Hippocampal formation (tissue), 2 donors: ENCODE data around the gene CDK8.
"Not testable (repeated sequence)": the region's sequence is repeated elsewhere in the genome, so short reads cannot be mapped to it uniquely, and the experiment has no call there.

Experiments used
- DNase-seq, 2 donors: peaks; one replicate each; lab custom pipeline; 2025; lab: John Stamatoyannopoulos, UW

CDK8 gene

DNA sequence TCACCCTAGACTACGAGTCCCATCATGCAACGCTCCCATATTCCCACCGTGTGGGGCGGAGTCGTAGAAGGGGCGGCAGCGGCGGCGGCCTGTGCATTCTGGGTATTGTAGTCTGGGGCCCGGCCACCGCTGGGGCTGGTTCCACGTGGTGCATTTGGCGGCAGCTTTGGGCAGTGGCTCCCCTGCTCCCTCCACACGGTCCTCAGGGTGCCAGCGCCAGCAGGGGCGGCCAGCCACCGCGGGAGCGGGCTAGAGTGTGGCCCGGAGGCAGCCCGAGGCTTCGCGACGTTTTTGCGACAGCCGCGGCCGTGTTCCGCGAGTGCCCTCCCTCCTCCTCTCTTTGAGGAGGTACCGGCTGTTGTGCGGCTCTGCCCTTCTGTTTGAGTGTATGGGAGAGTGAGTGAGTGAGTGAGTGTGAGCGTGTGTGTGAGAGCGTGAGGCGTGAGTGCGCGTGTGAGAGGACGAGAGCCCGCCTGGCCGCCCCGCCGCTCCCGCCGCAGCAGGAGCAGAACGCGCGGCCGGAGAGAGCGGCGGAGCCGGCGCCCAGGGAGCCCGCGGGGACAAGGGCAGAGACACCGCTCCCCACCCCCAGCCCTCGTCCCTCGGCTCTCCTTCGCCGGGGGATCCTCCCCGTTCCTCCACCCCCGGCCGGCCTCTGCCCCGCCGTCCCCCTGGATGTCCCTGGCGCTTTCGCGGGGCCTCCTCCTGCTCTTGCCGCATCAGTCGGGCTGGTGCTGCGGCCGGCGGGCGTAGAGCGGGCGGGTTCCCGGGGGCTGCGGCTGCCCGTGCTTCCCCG is at the start of gene CDK8:
Gene CDK8 (plus strand): TSS at position 343 of the 796 bp plus-strand sequence. CDS start 513 bp downstream, outside the sequence.
- DNase-seq = peak; percentile 93 to 94

DNA sequence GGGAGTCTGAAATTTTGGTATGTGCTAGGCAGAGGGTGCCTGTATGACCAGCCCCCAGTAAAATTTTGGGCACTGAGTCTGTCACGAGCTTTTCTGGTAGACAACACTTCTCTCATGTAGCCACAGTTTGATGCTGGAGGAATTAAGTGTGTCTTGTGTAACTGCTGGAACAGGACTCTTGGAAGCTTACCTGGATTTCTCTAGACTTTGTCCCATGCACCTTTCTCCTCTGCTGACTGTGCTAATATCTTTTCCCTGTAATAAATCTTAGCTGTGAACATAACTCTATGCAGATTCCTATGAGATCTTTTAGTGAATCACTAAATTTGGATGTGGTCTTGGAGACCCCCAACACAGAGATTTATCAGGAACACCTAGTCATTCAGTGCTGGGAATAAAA is 45.6 kb upstream of the CDK8 start:
- DNase-seq = no peak

DNA sequence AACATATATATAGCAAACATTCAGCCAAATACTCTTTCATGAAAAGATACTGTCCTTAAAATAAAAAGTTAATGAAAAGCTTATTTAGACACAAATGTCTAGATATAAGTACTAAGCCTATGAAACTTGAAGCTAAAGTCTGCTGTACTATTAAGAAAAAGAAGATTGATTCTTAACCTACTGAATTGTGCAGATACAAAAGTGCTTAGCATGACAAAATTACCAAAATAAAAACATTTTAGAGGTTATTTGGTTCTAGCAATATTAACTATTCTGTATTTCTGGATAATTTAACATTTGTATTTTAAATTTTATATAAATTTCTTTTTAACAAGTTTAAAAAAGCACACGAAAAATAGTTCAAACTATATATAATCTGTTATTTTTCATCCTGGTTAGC is 40.6 kb upstream of the CDK8 start:
- no peak for DNase-seq

DNA sequence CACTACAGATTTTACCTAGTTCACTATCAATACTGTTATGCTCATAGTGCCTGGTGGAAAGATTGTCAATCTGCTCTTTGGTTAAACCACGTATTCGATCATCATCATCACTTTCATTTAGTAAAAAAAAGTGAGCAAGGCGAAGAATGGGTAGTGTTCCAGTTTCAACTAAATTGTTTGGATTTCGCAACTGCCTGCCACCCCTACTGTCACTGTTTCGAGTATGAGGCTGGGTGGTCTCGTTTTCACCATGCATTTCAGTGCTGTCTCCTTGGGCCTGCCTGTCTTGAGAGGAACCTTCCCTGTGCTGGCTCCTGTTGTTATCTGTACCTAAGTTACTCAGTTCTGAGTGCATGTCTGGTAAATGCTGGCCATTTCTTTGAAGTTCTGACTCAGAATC is 39.9 kb upstream of the CDK8 start:
- DNase-seq = no peak

DNA sequence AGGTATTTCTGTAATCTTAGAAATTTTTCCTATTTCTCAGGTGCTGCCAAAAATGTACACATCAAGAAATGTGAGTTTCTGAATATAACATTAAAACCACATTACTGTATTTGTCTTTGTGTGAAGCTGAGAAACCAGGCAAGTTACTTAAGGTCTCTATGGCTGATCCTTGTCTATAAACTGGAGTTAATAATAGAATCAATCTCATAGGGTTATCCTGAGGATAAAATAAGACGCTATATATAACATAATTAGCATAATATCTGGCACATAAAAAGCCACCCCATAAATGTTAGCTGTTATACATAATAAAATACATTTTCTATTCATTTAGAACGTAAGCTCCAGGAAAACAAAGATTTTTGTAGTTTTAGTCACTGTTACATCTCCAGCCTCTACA is 37.9 kb upstream of the CDK8 start:
- DNase-seq = no peak

DNA sequence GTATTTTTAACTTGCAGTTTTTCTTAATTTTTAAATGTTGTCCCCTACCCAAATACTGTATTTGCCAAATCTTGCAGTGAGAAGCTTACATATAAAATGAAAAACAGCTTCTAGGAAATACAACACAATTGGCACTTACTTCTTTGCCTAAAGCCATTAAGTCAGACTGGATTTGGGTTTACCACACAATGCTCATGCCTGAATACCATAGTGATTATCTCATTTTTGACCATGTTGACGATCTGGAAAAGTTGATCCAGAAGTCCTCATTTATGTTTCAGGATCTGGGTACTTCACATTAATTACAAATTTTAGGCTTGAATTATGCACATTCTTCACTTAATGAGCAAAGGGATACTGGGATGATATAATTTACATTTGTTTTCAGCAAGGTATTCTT is 34.2 kb upstream of the CDK8 start:
- no peak for DNase-seq

DNA sequence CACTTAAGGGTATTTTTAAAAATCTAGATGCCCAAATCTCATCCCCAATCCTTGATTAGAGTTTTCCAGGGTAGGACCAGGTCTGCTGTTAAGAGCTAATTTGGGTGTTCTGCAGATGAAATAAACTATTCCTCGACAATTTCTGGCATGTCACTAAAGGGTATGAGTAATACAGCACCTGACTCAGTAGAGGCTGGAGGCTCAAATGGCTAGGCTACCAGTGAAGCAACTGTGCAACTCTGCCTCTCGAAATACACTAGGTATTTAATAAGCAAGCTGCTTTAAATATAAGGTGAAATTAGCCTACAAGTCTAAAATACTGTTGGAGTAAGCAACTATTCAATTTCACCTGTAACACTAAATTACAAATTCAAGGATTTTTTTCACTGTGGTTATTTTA is 33.4 kb upstream of the CDK8 start:
- DNase-seq = no peak

DNA sequence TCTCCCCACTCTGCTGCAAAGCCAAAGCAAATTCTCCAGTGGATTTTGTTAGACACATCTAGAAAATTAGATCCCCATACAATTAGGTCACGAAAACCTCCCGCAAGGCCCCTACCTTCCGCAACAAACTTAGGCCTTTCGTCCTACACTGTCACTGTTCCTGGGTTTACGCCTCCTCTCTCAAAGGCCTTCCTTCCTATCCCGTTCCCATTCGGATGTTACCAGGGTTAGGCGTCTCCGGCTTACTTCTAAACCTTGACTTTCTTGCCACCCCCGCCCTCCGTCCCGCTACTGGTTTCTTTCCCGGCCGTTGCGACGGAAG is 32.6 kb upstream of the CDK8 start:
- DNase-seq = no peak

DNA sequence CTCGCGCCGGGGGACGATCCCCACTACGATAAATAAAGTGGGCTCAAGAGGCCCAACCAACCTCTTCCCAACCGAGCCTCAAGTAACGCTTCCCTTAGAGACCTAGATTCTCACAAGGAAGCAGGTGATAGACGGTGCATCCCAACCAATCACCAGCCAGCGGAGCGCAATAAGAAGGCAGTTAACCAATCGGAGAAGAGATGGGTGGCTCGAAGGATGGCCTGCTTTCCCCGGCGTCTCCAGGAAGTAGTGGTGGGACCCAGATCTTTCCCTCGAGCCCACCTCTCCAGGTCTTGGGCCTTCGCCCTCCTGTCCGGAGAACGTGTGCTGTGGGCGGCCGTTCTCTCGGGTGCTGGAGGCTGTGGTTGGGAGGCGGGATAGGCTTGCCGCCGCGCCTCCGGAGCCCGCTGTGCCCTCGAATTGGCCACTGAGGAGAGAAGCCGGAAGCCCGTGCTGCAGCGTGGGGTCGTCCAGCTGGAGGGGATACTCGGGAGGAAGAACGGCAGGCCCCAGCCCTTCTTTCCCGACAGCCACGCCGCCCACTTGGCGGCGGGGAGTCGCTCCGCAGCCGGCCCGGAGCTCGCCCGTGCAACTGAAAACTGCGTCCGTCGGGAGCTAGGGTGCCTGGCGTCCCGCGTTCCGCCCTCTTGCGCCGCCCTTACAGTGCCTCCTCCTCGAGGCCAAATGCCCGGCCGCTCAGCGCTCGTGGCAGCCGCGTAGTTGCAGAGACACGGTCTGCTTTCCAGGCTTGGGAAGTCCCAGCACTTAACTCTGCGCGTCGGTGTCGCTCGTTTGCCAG is 32.0 kb upstream of the CDK8 start, which contains the start of gene RNF6:
Gene RNF6 (minus strand): TSS at position 594 of the 799 bp plus-strand sequence. CDS start 2,665 bp downstream, outside the sequence.
- DNase-seq = peak; percentile 80 to 96

DNA sequence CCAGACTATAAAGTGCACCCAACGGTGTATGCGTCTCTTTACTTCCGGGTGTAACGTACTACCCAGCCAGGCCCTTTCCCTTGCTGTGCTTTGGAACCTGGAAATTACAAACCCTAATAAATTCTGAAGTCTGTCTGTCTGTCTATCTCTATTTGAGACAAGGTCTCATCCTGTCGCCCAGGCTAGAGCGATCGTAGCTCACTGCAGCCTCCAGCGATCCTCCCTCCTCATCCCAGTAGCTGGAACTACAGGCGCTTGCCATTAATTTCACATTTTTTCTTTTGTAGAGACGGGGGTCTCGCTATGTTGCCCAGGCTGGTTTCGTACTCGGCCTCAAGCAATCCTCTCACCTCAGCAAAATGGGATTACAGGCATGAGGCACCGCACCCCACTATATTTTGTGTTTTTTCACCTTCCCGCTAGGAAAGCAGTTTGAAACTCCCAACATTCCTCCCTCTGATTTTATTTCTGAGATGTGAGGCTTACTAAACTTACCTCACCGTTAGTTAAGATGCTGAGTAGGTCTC is 31.3 kb upstream of the CDK8 start:
- peak in 1 of 2 donors; percentile 81 for DNase-seq

DNA sequence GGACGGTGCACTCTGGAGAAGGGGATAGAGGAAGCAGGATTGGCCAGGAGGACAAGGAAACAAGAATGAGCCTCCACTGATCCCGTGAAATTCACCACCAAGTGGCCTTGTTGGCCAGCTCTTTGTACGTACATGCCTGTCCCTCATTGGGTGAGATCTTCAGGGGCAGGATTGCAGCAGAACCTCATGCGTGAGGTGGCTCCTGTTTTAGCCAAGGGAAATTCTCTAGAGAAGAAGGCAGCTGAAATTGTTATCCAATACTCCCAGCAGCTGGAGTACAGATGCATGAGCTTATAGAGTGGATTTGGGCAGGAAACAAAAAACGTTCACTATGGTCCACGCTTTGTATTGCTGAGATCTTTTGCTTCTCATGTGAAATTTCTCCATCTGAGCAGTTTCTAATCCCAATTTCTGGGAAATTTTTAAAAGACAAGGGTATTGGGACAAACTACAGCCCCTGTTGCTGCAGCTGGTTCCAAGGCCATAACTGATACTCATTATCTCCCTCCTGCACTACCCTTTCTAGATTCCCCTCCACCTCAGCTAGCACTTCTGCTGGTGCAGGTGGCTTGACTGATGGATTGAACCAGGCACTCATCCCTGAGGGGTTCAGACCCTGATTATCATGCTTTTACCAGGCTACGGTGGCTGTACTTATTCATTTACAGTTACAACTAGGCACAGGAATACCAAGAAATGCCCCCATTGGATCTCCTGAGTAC is 27.9 kb upstream of the CDK8 start:
- no peak for DNase-seq

DNA sequence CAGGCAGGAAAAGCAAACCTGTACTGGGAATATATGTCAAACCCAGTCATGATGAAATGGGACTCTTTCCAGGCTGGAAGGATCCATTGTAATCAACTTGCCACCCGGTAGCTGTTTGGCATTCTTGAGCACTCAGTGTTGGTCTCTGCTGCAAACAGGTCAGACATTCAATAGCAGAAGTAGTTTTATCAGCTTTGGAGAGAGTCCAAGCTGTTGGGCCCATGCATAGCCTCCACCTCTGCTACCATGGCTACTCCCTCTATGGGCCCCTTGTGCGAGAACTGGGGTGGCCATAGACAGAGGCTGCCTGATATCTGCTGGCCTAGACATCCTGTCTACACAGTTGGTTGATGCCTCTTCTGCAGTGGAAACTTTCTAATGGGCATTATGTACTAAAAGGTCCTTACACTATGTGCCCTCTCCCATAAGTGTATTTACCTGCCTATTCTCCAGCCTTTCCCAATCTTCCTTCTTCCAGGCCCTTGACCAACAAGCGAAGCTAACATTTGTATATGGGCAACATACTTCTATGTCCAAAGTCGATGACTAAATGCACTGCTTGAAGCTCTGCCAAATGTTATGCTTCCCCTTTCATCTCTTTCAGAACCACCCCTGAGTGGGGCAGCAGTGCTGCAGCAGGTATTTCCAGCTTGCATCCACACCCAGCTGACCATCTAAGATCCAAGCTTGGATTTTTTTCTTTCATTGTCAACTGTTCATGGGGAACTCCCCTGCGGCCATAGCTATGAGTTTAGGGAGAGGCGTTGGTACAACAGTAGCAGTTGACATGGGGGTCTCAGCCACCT is 26.6 kb upstream of the CDK8 start:
- DNase-seq = no peak

DNA sequence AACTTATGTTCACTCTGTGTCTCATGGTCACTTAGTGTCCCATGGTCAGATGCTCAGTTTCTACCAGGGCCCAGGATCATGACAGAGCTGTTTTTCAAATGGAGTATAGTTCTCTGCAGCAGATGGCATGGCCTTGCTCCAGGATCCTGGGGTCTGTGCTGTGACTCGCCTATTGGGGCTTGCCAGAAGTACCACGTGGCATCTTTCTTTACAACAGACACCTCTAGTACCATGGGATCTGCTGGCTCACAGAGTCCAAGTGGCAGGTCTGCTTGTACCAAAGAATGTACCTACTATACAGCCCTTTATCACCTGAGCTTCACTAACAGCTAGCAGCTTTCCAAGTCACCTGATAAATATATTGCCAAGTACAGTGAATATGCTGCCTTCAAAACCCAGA is 25.8 kb upstream of the CDK8 start:
- DNase-seq = no peak

DNA sequence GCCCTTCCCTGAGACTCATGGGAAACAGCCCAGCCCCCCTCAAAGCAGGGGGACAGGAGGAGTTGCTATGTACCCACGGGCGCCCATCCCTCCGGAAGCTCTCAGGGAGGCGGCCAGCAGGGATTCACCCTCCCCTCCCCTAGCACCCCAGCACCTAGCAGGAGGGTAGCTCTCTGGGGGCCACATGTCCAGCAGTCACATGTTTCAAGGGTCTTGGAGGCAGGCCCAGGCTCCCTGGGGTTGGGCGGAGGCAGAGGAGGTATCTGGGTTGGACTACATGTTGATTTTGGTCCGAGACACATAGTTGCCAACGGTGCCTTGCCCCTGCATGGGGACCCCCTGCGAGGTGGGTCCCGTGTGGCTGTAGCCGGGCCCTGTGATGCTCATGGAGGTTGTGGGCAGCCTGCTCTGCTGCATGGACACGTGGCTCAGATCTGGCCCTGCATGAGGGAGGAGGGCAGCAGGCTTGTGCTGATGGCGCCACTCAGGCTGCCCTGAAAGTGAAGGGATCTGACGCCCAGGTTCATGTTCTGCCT is 24.8 kb upstream of the CDK8 start:
- no peak for DNase-seq

DNA sequence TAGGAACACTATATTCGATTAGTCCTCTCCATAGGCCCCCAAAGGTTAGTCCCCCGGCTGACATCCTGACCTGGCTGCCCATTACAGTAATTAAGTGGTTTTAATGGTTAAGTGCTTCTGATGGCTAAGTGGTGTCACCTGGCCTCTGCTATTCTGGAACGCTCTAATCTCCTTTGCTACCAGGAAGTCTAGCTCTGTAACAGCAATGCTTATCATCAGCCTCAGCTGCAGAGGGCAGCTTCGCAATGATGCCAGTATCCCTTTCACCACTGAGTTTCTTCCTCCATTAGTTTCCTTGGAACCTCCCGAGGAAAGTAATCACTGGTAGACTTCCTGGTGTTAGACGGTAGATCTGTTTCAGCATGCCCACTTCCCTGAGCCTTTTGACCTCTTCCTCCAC is 23.2 kb upstream of the CDK8 start:
- DNase-seq = no peak

DNA sequence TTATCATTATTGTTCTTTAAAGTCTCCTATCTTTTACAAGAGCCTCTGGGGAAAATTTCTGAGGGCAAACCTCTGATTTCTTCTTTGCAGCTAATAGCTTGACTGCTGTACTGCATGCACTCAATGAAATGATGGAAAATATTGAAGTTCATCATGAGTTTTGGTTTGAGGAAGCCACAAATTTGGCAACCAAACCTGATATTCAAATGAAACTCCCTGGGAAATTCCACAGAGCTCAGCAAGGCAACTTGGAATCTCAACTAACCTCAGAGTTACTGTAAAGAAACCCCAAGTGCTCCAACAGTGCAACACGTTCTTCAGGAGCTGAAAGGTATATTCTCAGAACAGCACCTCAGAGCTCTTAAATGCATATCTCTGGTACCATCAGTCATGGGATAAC is 17.6 kb upstream of the CDK8 start:
- no peak for DNase-seq

DNA sequence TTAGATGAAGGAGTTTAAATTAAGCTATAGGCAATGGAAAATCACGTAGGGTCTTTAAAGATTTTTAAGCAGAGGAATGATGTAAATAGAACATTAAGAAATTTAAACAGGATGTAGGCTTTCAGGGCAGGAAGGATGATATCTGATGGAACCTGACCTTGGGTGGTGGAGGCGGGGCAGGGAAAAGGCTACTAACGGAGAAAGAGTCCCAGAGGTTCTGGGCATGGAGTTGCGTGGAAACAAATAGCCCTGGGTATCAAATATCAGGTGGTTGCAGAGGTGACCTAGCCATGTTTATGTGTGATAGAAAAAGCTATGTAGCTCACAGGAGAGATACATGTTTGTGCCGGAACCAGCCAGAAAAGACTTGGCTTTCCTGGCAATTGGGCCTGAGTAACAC is 7.8 kb upstream of the CDK8 start:
- DNase-seq = no peak

DNA sequence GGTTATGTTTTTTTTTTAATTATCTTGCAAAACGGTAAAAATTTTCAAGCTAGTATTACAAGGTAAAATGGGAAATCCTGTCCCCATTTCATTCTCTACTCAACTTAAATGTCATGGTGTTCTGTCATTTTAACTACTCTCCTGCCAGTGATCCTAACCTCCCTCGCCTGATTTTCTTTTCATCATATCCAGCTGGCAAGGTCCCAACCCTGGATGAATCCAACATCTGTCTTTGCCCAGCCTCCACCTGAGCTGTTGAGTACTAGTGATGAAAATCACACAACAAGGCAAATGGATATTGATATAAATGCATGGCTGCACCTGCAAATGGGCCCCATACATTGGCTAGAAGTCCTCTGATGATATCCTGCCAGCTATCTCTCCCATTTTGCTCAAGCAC is 6.9 kb upstream of the CDK8 start:
- no peak for DNase-seq

DNA sequence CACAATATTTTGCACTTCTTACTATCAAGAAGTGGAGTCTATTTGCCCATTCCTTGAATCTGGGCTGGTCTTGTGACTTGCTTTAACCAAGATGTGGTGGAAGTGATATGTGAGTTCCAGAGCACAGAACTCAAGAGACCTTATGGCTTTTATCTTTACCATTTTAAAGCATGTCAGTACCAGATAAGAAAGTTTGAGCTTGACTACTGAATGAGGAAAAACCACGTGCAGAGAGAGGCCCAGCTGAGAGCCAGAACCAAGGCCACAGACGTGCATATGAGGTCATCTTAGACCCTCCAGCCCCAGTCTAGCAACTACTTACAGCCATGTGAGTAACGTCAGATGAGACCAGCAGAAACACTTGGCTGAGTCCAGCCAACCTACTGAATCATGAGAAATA is 6.3 kb upstream of the CDK8 start:
- DNase-seq = no peak

DNA sequence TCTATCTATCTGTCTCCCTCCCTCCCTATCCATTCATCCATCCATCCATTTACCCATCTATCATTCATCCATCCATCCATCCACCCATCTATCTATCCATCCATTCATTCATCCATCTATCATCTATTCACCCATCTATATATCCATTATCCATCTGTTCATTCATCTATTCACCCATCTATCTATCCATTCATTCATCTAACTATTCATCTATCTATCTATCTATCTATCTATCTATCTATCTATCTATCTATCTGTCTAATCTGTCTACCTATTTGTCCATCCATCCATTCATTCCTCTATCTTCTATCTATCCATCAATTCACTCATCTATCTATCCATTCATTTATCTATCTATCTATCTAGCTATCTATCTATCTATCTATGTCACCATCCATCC is 4.4 kb upstream of the CDK8 start:
- DNase-seq = no peak

DNA sequence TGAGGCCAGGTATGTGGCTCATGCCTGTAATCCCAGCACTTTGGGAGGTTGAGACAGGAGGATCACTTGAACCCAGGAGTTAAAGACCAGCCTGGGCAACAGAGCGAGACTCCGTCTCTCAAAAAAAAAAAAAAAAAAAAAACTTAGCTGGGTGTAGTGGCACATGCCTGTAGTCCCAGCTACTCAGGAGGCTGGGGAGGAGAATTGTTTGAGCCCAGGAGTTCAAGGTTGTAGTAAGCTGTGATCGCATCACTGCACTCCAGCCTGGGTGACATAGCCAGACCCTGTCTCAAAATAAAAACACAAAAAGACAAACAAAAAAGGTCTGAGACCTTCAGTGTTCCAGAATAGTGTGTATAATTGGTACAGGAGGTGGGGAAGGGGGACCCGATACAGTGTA is 1.9 kb upstream of the CDK8 start:
- DNase-seq = not testable (repeated sequence)
